GM18873 (cell line): Measurements from ENCODE around the gene TEX2.
A peak's percentile ranks its signal among the peaks of the same experiment; 100 is the strongest.

Source experiments
- ATAC-seq: cut with Tn5 transposase; IDR thresholded peaks from one replicate; pipeline ENCODE4 v1.9.1; 2021; ENCODE audit warnings: mild to moderate bottlenecking, moderate library complexity, moderate number of reproducible peaks; ENCODE audit not compliant: unreplicated experiment, low FRiP score

Gene TEX2

DNA sequence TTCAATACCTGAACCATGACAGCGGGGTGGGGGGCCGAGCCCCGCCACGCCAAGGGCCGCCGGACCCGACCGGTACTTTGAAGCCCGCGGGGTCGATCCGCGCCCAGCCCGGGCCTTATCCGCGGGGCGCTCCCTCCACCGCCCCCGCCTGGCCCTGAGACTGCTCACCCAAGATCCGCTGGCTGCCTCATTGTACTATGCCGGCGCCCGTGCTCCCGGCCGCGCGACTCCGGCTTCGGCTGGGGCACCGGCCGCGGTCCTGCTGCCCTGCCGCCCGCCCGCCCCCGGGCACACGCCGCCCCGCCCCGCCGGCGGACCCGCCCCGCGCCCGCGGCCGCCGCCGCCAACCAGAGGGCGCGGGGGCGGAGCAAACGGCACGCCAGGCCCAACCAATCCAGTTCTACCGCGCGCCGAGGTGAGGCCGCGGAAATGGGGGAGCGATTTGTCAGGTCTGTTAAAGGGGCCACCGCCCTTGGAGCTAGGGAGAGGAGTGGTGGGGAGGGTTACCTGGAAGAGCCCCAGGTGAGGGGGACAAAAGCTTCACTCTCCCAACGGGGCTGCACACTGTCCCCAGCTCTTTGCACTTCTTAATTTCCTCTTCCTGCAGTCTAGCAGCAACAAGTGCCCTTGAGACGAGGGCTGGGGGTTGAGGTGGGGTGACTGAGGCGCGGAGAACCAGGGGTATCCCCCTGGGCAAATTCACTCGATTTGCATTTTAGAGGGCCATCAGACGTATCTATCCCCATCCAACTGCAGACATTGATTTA, at the start of gene TEX2:
Gene TEX2 (minus strand): TSS at position 261 of the 767 bp plus-strand sequence. CDS start 49,043 bp downstream, outside the sequence.
- peak; percentile 78 for ATAC-seq

GRCh38 chr17:64309710-64310109, 46.6 kb upstream of the TEX2 start:
- no peak for ATAC-seq

GRCh38 chr17:64309021-64309420, 46.0 kb upstream of the TEX2 start:
- ATAC-seq = no peak

DNA sequence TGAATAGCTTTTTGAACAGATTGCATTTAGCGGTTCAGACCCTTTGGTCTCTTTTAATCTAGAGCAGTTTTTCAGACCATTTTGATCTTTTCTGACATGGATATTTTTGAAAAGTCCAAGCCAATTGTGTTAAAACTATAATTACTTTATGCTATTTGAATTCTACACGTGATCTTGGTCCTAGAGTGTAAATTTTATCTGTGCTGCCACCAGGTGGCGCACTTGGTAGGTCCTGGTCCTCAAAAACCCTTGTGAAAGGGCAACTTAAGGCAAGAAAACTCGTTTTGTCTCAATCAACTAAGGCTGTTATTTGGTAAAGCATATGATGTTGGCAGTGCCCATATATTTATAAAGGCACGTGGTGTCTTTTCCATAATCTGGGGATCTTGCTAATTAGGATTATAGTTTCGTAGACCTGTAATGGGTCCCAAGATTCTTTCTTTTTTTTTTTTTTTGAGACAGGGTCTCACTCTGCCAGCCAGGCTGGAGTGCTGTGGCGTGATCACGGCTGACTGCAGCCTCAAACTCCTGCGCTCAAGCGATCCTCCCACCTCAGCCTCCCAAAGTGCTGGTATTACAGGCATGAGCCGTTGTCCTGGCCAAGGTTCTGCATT, 43.9 kb upstream of the TEX2 start:
- no peak for ATAC-seq

DNA sequence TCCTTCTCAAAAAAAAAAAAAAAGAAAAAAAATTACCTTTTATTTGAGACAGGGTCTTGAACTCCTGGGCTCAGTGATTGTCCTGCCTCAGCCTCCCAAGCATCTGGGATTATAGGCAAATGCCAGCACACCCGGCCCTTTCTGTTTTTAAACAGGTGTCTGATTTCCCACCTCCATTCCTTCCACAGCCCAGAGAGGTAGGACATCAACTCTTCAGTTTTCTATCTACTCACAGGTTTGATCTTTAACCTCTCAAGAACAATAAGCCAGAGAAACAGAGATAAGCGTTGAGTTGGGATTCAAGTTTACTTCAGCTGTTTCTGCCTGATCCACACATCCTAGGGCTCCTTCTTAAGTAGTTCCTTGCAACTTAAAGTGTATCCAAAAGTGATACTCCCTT, 41.5 kb upstream of the TEX2 start:
- no peak for ATAC-seq

DNA sequence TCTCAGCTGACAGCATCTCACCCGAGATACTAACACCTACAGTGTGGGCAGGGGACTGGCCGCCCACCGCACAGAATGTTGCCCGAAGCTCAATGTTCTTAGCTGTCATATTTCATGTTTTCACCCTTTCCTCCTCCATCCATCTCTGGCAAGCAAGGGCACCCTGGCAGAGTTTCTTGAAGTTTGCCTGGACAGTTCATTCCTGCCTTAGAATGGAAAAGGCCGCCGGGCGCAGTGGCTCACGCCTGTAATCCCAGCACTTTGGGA, 37.6 kb upstream of the TEX2 start:
- ATAC-seq = no peak

DNA sequence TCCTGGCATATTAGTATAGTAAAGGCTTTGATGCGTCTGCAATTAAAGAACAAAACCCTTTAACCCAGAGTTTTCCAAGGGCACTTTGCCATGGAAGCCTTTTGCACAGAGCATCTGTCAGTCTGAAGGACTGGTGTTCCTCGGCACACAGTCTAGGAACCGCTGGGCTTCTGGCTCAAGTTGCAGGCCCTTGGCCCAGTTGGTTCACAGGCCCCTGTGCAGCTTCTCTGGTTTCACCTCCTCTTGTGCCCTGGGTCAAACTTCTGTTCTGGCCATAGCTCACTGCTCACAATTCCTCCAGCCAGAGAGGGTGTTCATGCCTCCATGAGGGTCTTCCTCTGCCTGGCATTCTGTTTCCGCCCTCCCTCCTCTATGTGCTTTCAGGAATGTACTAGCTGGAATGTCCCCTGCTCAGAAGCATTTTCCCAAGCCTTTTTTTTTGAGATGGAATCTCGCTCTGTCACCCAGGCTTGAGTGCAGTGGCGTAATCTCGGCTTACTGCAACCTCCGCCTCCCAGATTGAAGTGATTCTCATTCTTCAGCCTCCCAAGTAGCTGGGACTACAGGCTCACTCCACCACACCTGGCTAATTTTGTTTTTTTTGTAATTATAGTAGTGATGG, 34.5 kb upstream of the TEX2 start:
- no peak for ATAC-seq

GRCh38 chr17:64296246-64296645, 33.2 kb upstream of the TEX2 start:
- ATAC-seq = no peak

DNA sequence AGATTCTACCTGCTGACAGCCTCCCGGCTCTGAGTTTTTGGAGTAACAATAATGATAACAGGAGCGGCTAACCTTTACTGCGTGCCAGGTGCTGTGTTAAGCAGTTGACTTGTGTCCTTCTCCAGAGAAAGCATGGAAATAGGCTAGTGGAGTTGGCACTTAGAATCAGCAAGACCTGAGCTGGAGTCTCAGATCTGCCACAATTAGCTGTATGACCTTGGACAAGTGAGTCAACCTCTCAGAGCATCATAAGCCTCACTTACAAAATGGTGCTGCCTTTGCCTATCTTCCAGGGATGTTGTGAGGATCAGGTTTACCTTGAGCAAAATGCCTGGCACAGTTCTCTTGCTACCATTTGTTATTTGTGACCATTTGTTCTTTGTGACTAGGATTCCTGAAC, 32.1 kb upstream of the TEX2 start:
- no peak for ATAC-seq

- no peak for ATAC-seq
Measured at GRCh38 chr17:64291268-64291851, 28.3 kb upstream of the TEX2 start.

GRCh38 chr17:64289741-64290141, 26.7 kb upstream of the TEX2 start:
- no peak for ATAC-seq

- no peak for ATAC-seq
Measured at GRCh38 chr17:64282753-64283080, 19.7 kb upstream of the TEX2 start.

DNA sequence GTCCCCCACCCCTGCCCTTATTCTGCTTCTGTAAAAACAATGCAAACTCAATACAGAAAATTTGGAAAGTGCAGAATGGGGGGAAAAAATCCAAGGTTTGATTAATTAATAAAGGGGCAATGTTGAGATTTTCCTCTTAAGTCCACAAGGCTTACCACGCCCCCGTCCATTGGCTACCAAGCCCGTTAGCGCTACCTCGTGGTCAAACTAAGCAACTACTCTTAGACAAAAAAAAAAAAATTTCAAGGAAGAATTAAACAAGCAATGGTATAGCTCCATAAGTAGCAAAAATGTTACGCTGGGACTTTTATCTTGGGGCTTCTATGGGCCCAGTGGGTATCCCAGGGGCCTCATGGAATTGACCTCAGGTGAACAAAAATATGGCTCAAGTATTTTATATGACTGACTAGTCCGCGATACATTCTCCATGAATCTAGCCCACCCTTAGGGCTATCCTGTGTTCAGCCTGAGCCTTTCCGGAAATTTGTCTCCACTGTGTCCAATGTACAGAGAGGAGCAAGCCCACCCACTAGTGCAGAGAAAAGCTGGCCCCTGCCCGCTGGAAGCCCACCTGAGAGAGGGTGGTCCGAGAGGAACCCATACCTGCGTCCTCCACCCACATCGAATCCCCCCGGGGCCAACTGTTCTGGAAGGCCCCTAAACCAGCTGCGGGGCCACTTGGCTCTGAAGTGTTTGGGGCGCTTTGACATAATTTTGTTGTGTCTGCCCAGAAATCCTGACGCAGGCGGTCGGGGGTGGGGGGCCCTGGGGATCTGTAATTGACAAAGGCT, 19.1 kb upstream of the TEX2 start:
- ATAC-seq = no peak

DNA sequence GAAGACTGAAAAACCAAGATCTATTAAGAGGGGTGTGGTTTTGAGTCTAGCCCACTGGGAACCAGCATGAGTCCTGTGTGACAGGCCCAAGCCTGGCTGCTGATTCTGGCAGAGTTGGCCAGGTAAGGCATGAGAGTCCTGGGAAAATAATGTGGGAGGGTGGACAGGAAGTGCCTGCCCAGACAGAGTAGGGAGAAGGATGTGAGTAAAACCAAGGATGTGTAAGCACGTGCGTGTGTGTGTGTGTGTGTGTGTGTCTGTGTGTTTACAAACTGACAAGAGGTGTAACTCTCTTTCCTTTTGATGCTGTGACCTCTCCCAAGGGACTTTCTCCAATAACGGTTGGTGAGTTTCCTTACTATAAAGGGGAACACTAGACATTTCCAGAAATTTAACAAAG, 15.6 kb upstream of the TEX2 start:
- ATAC-seq = no peak

GRCh38 chr17:64277831-64278562, 14.9 kb upstream of the TEX2 start:
- no peak for ATAC-seq

GRCh38 chr17:64276961-64277505, 14.0 kb upstream of the TEX2 start:
- no peak for ATAC-seq

- ATAC-seq = no peak
Measured at GRCh38 chr17:64275016-64275415, 12.0 kb upstream of the TEX2 start.

GRCh38 chr17:64273006-64273405, 9.9 kb upstream of the TEX2 start:
- no peak for ATAC-seq

DNA sequence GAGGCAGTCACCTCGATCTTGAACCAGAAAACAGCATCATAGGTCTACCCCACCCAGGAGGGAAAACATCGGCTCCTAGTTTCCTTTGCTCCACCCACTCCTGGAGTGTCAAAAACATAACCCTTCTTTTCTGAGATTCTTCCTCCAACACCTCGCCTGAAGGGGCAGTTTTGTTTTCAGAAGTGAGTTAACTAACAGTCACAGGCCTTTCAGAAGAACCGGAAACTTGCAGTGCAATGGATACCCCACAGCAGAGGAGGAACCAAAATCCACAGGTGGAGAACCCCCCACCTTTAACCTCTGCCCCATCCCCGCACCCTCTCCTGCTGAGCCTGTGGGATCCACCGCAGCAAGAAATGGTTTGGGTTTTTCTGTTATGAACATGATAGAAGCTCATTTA, 7.8 kb upstream of the TEX2 start:
- no peak for ATAC-seq
